ENCODE results near the gene HIF3A.

- TF ChIP-seq IRF2 (CRISPR knock-in tag; IDR thresholded peaks at IDR 0.05) = no peak
- no peak for TF ChIP-seq ZNF551 (CRISPR knock-in tag; IDR thresholded peaks at IDR 0.05)
- no peak for TF ChIP-seq FOXA1 (IDR thresholded peaks at IDR 0.05; ENCODE audit: borderline replicate concordance)
- TF ChIP-seq MAFF (IDR thresholded peaks at IDR 0.05; ENCODE audit: low read length) = no peak
- TF ChIP-seq NFRKB (IDR thresholded peaks at IDR 0.05; ENCODE audit: low read depth) = no peak
- no peak for TF ChIP-seq ZBTB26 (CRISPR knock-in tag; IDR thresholded peaks at IDR 0.05)
- TF ChIP-seq CTCF (IDR thresholded peaks at IDR 0.05 in 2 of 3, conservative IDR thresholded peaks at IDR 0.05 in 1 of 3; ENCODE audit: insufficient read depth in 2 of 3, low read depth in 1 of 3, low read length in 3 of 3) = no peak
- no peak for TF ChIP-seq E2F5 (CRISPR knock-in tag; IDR thresholded peaks at IDR 0.05)
- no peak for TF ChIP-seq TEAD4 (IDR thresholded peaks at IDR 0.05; ENCODE audit: low read length)
- TF ChIP-seq TEAD4 (CRISPR knock-in tag; IDR thresholded peaks at IDR 0.05; ENCODE audit: borderline replicate concordance) = no peak
Measured at GRCh38 chr19:46390121-46390858, 93.4 kb downstream of the HIF3A start.
